BLaER1 treated with 17β-estradiol and CSF1 and Interleukin-3, amounts not matched to agents 10 nM and 100 nM (cell line): Measurements from ENCODE around the gene ADGRD1.
A peak's percentile ranks its signal among the peaks of the same experiment; 100 is the strongest.

Experiments
- H3K27ac ChIP-seq, 11 experiments: shearing (Covaris generic); formaldehyde crosslinking; 2 replicates each; pipeline ENCODE4 v1.8.1; 2022
- H3K27me3 ChIP-seq, 11 experiments: shearing (Covaris generic); formaldehyde crosslinking; 2 replicates each; pipeline ENCODE4 v1.8.1; 2022
- H3K36me3 ChIP-seq, 11 experiments: shearing (Covaris generic); formaldehyde crosslinking; 2 replicates each; pipeline ENCODE4 v1.8.1; 2022
- H3K4me1 ChIP-seq, 10 experiments: shearing (Covaris generic); formaldehyde crosslinking; 2 replicates each; pipeline ENCODE4 v1.8.1; 2022
- H3K4me2 ChIP-seq, 11 experiments: shearing (Covaris generic); formaldehyde crosslinking; 2 replicates each; pipeline ENCODE4 v1.8.1; 2022
- H3K4me3 ChIP-seq, 10 experiments: shearing (Covaris generic); formaldehyde crosslinking; 2 replicates each; pipeline ENCODE4 v1.8.1; 2022
- H3K9ac ChIP-seq, 11 experiments: shearing (Covaris generic); formaldehyde crosslinking; 2 replicates each; pipeline ENCODE4 v1.8.1; 2022
- H3K9me3 ChIP-seq, 11 experiments: shearing (Covaris generic); formaldehyde crosslinking; replicated peaks in 1 of 11; 2 replicates each; pipeline ENCODE4 v1.8.1; 2022
- H4K20me1 ChIP-seq, 11 experiments: shearing (Covaris generic); formaldehyde crosslinking; 2 replicates each; pipeline ENCODE4 v1.8.1; 2022
- Cebpa-rat ChIP-seq, 11 experiments: shearing (Covaris generic); IDR thresholded peaks; 2 replicates each; pipeline ENCODE4 v1.8.1; 2022

The ADGRD1 gene

DNA sequence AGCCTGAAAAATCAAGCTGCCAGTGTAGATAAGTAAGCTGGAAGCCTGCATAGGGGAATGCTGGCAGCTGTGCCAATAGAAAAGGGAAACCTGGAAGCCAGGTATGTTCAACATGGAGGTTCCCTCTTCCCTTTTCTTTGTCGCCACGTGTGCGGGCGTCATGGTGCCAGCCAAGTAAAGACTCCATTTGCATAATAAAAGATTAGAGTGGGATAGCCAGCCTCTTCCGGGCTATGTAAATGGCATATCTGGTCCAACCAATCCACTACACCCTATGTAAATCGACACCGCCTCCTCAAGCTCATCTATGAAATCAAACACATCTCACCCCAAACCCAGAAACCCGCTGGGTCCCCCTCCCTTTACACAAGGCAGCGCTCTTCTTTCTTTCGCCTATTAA lies 5.6 kb upstream of the ADGRD1 start:
- H3K27me3 ChIP-seq: peaks cover 0 to 10% (median 0%) of the 10 kb centered on the region in 11 experiments; a peak in 1 of 22 replicates
- no peaks in the 10 kb centered on the region for H4K20me1 ChIP-seq
- H3K4me3 ChIP-seq: no peak overlapping the region
- no peak overlapping the region for H3K27ac ChIP-seq
- peaks cover 2 to 10% (median 7%) of the 10 kb centered on the region in 10 experiments for H3K4me1 ChIP-seq
- no peaks in the 10 kb centered on the region for H3K36me3 ChIP-seq
- H3K9me3 ChIP-seq: peaks cover 25 to 33% (median 28%) of the 10 kb centered on the region in 11 experiments
- no peak for TF ChIP-seq Cebpa-rat (IDR thresholded peaks at IDR 0.05)
- H3K4me2 ChIP-seq: no peak overlapping the region
- no peak overlapping the region for H3K9ac ChIP-seq

DNA sequence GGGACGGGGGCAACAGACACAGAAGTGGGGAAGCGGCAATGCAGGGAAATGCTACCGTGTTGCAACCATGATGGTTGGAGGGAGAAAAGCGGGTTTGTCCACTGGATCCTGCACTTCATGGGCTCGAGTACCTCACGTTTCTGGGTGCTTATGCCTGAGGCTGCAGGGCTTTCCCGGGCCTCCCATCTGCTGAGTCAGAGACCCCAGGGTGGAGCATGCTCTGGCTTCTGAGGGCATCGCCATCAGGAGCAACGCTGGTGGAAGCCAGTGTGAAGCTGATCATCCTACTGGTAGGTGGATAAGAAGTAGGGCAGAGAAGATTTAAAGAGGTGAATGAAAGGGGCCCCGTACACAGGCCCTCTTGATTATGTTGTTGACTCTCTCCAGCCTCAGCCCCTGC lies 5.0 kb upstream of the ADGRD1 start:
- peaks cover 25 to 33% (median 28%) of the 10 kb centered on the region in 11 experiments for H3K9me3 ChIP-seq
- no peaks in the 10 kb centered on the region for H4K20me1 ChIP-seq
- H3K9ac ChIP-seq: no peak overlapping the region
- H3K4me1 ChIP-seq: peaks cover 8 to 16% (median 13%) of the 10 kb centered on the region in 10 experiments
- no peak for TF ChIP-seq Cebpa-rat (IDR thresholded peaks at IDR 0.05)
- H3K4me3 ChIP-seq: no peak overlapping the region
- no peaks in the 10 kb centered on the region for H3K36me3 ChIP-seq
- H3K4me2 ChIP-seq: no peak overlapping the region
- H3K27ac ChIP-seq: no peak overlapping the region
- peaks cover 0 to 10% (median 0%) of the 10 kb centered on the region in 11 experiments; a peak in 5 of 22 replicates for H3K27me3 ChIP-seq

DNA sequence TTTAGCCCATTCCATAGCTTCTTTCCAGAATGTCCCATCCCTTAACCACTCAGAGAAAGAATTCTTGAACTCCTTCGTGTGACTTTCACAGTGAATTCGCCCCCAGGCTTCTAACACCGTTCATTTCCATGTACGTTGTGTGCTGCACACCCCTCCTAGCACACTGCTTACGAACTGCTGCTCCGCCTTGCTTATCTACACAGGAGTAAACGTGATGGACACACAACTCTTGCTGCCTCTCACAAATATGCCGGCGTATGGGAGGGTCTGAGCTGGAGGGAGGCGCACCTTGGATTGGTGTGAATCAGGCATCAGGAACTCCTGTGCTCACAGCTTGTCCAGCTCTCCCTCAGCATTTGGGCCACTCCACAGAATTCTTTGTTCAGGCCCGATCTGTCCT lies 3.9 kb upstream of the ADGRD1 start:
- no peak overlapping the region for H3K4me2 ChIP-seq
- TF ChIP-seq Cebpa-rat (IDR thresholded peaks at IDR 0.05): no peak
- no peaks in the 10 kb centered on the region for H4K20me1 ChIP-seq
- H3K9me3 ChIP-seq: peaks cover 18 to 26% (median 19%) of the 10 kb centered on the region in 11 experiments
- no peak overlapping the region for H3K4me3 ChIP-seq
- H3K36me3 ChIP-seq: no peaks in the 10 kb centered on the region
- no peak overlapping the region for H3K9ac ChIP-seq
- no peak overlapping the region for H3K27ac ChIP-seq
- H3K27me3 ChIP-seq: peaks cover 0 to 15% (median 8%) of the 10 kb centered on the region in 11 experiments; a peak in 14 of 22 replicates
- H3K4me1 ChIP-seq: peaks cover 18 to 27% (median 24%) of the 10 kb centered on the region in 10 experiments

DNA sequence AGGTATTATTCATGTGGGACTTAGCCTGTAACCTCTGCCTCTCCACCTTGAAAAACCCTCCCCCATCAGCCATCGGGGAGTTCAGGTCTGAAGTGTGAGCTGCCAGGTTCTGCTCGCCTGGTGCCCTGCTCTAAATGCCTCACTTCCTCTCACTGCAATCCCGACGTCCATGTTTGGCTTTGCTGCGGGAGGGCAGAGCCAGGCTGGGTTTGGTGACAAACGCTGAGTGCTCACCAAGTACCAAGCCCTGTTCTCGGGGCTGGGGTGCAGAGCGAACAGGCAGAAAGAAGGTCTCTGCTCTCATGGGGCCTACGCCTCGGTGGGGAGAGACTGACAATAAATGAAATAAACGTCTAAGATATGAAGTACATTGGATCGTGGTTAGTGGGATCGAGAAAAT lies 2.1 kb upstream of the ADGRD1 start:
- Histone ChIP-seq H3K27me3 (peaks cover 0 to 18% (median 10%) of the 10 kb centered on the region in 11 experiments; a peak in 14 of 22 replicates), H3K9me3 (peaks cover 0 to 10% (median under 1%) of the 10 kb centered on the region in 11 experiments; a peak in 10 of 22 replicates), H3K27ac (no peak overlapping the region), H3K9ac (no peak overlapping the region), H3K4me2 (no peak overlapping the region), H4K20me1 (no peaks in the 10 kb centered on the region), H3K4me1 (peaks cover 20 to 40% (median 32%) of the 10 kb centered on the region in 10 experiments), H3K36me3 (no peaks in the 10 kb centered on the region), H3K4me3 (no peak overlapping the region)
- no peak for TF ChIP-seq Cebpa-rat (IDR thresholded peaks at IDR 0.05)

DNA sequence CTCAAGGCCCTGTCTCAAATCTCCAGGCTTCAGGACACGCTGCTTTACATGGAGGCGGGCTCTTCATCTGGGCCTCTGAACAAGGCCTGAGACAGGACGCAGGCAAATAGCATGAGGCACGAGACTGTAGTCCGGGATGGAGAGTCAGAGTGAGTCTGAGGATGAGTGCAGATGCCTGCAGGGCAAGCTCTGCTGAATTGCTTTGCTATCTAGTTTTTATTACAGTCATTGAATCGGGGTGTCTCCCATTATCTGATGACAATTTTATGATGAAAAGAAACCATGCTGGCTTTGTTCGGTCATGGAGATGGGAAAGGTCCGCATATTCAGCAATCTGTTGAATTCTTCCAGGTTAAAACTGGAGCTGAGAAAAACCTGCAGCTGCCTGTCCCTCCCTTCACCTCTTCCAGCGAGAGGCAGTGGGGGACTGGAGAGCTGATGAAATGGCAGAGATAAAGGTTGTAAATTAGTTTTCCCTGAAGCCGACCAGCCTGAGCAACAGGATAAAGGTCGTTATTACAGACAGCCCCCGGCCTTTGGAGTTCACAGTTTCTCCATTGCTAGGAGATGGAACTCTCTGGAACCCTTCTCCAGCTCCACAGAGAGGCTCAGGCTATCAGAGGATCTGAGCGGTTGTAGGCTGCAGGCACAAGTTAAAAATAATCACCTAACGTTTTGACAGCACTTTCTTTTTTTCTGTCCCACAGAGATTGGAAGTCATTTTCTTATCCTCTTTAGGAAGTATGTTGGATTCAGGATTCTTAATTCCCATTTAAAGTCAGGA lies 1.3 kb upstream of the ADGRD1 start:
- no peak for TF ChIP-seq Cebpa-rat (IDR thresholded peaks at IDR 0.05)
- peak overlapping the region in 3 of 11 experiments; percentile 20 to 79 (median 79); a peak in 6 of 22 replicates for H3K4me2 ChIP-seq
- no peak overlapping the region for H3K27ac ChIP-seq
- peaks cover 20 to 40% (median 32%) of the 10 kb centered on the region in 10 experiments for H3K4me1 ChIP-seq
- no peak overlapping the region for H3K4me3 ChIP-seq
- no peaks in the 10 kb centered on the region for H3K36me3 ChIP-seq
- peaks cover 0 to 10% (median 0%) of the 10 kb centered on the region in 11 experiments; a peak in 2 of 22 replicates for H3K9me3 ChIP-seq
- no peaks in the 10 kb centered on the region for H4K20me1 ChIP-seq
- peaks cover 0 to 18% (median 10%) of the 10 kb centered on the region in 11 experiments; a peak in 14 of 22 replicates for H3K27me3 ChIP-seq
- H3K9ac ChIP-seq: no peak overlapping the region

DNA sequence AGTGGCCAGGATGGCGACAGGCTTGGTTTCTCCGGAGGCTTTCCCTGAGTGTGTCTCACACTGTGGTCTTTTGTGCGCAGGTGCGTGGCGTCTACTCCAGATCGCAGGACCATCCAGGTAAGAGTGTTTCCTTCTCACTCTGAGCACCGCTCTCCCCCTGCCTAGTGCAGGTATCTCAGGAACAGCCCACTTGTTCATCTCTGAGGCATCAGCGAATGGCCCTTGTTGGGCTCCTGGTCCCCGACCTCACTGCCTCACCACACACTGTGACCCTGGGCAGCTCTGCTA lies 781 bp downstream of the ADGRD1 start:
- Histone ChIP-seq H4K20me1 (no peaks in the 10 kb centered on the region), H3K4me2 (peak overlapping the region; percentile 73 to 89 (median 80)), H3K27ac (0 out of 22 replicates have a peak overlapping the region, but pooled peaks of 1 of the 11 experiments have one; percentile 12), H3K9me3 (no peaks in the 10 kb centered on the region), H3K9ac (peak overlapping the region in 4 of 11 experiments; percentile 6 to 41 (median 28); a peak in 5 of 22 replicates), H3K36me3 (no peaks in the 10 kb centered on the region), H3K4me3 (peak overlapping the region in 3 of 10 experiments; percentile 11 to 35 (median 16); a peak in 3 of 20 replicates), H3K27me3 (peaks cover 0 to 18% (median 10%) of the 10 kb centered on the region in 11 experiments; a peak in 14 of 22 replicates), H3K4me1 (peaks cover 20 to 44% (median 32%) of the 10 kb centered on the region in 10 experiments)
- no peak for TF ChIP-seq Cebpa-rat (IDR thresholded peaks at IDR 0.05)

DNA sequence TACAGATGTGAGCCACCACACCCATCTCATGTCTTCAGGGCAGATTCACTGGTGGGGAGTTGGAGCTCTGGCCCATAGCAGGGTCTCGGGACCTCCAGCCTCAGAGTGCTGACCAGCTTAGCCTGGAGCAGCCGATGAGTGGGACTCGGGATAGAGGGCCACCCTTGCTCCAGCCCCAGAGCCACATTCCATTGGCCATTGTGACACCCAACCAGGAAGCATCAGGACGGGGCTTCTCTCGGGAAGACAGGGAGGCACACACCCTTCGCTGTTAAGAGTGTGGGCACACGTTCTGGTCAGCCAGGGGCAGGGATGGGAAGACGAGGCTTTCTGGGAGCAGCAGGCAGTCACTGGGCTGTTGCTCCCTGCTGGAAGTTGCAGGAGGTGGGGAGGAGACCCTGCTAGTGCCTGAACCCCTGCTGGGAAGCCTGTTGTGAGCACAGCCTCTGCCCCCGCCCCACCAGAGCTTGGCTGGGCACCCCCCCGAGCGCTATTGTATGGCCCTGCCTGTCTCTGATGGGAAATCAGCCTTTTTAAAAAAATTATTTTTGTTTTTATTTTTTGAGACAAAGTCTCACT lies 1.6 kb downstream of the ADGRD1 start:
- H3K27ac ChIP-seq: no peak overlapping the region

DNA sequence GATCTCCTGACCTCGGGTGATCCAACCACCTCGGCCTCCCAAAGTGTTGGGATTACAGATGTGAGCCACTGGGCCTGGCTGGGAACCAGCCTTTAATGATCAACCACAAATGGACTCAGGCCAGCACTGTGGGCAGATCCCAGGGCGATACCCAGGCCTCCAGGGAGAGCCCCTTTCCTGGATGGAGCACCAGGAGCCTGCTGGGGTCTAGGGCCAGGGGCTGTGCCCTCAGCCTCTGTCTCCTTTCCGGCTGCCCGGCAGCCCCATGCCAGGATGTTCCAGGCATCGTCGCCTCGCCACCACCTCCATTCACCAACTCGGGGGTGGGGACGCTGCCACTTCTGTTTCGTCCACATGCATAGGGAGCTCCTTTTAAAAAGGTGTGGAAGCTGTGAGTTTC lies 2.3 kb downstream of the ADGRD1 start:
- no peak overlapping the region for H3K27ac ChIP-seq
- H3K4me3 ChIP-seq: no peak overlapping the region
- no peaks in the 10 kb centered on the region for H4K20me1 ChIP-seq
- peak overlapping the region in 5 of 11 experiments; percentile 15 to 37 (median 22); a peak in 6 of 22 replicates for H3K4me2 ChIP-seq
- peaks cover 0 to 18% (median 10%) of the 10 kb centered on the region in 11 experiments; a peak in 14 of 22 replicates for H3K27me3 ChIP-seq
- H3K4me1 ChIP-seq: peaks cover 20 to 44% (median 32%) of the 10 kb centered on the region in 10 experiments
- no peaks in the 10 kb centered on the region for H3K9me3 ChIP-seq
- TF ChIP-seq Cebpa-rat (IDR thresholded peaks at IDR 0.05): no peak
- no peaks in the 10 kb centered on the region for H3K36me3 ChIP-seq
- H3K9ac ChIP-seq: no peak overlapping the region

More for the DNA sequence above, 1.6 kb downstream of the ADGRD1 start:
- Histone ChIP-seq H3K27me3 (peaks cover 0 to 18% (median 10%) of the 10 kb centered on the region in 11 experiments; a peak in 14 of 22 replicates), H3K9ac (no peak overlapping the region), H3K4me2 (peak overlapping the region in 9 of 11 experiments; percentile 73 to 89 (median 79); a peak in 14 of 22 replicates), H3K9me3 (no peaks in the 10 kb centered on the region), H3K36me3 (no peaks in the 10 kb centered on the region), H3K4me3 (no peak overlapping the region), H4K20me1 (no peaks in the 10 kb centered on the region), H3K4me1 (peaks cover 20 to 44% (median 32%) of the 10 kb centered on the region in 10 experiments)
- TF ChIP-seq Cebpa-rat (IDR thresholded peaks at IDR 0.05): no peak
